Activated CD4-positive, alpha-beta T cell treated with anti-CD3 and anti-CD28 coated beads for 24 hours (primary cell): ENCODE results near the gene CD2.

Experiments used
- DNase-seq, 2 donors: peaks; one replicate each; pipeline ENCODE4 v3.0.0-alpha.2; 2020; ENCODE audit warnings: low read depth in 2 of 2

Gene CD2

GRCh38 chr1:116777831-116778830 lies 23.9 kb downstream of the CD2 start:
- DNase-seq, result no peak

- no peak for DNase-seq
These were observed 26.8 kb downstream of the CD2 start for GRCh38 chr1:116781034-116781433.

GRCh38 chr1:116785006-116785405 lies 30.8 kb downstream of the CD2 start:
- DNase-seq, result no peak

- no peak for DNase-seq
These were observed 31.8 kb downstream of the CD2 start for GRCh38 chr1:116786049-116786448.

- DNase-seq, result no peak
These were observed 37.5 kb downstream of the CD2 start for GRCh38 chr1:116791727-116792126.

- DNase-seq, result no peak
These were observed 39.2 kb downstream of the CD2 start for GRCh38 chr1:116793357-116793935.

GRCh38 chr1:116794371-116794770 lies 40.1 kb downstream of the CD2 start:
- no peak for DNase-seq

- no peak for DNase-seq
These were observed 40.7 kb downstream of the CD2 start for GRCh38 chr1:116794804-116795481.

GRCh38 chr1:116795482-116795829 lies 41.2 kb downstream of the CD2 start:
- no peak for DNase-seq

- no peak for DNase-seq
These were observed 50.5 kb downstream of the CD2 start for GRCh38 chr1:116804736-116805135.

- DNase-seq, result no peak
These were observed 51.2 kb downstream of the CD2 start for GRCh38 chr1:116805398-116805797.

GRCh38 chr1:116806245-116806644 lies 52.0 kb downstream of the CD2 start:
- peak; percentile 69 to 73 for DNase-seq

GRCh38 chr1:116806671-116807070 lies 52.4 kb downstream of the CD2 start:
- no peak for DNase-seq

GRCh38 chr1:116807394-116808199 lies 53.4 kb downstream of the CD2 start:
- no peak for DNase-seq

GRCh38 chr1:116808200-116808847 lies 54.1 kb downstream of the CD2 start:
- DNase-seq, result no peak

- DNase-seq, result no peak
These were observed 54.7 kb downstream of the CD2 start for GRCh38 chr1:116808848-116809508.

GRCh38 chr1:116811321-116811720 lies 57.1 kb downstream of the CD2 start:
- no peak for DNase-seq

GRCh38 chr1:116814926-116815723 lies 60.9 kb downstream of the CD2 start:
- no peak for DNase-seq

GRCh38 chr1:116817582-116818064 lies 63.4 kb downstream of the CD2 start:
- DNase-seq, result peak; percentile 69 to 72
